ENCODE data around the gene ANKRD13B. TPM values are rescaled to one million over a fixed set of nuclear protein-coding genes. Genes with fewer than 3 reads are reported as not detected.
A peak's percentile ranks its signal among the peaks of the same experiment; 100 is the strongest.

ANKRD13B gene
- total RNA-seq, 1 donor from 2014 or later, result 17.9 TPM

DNA sequence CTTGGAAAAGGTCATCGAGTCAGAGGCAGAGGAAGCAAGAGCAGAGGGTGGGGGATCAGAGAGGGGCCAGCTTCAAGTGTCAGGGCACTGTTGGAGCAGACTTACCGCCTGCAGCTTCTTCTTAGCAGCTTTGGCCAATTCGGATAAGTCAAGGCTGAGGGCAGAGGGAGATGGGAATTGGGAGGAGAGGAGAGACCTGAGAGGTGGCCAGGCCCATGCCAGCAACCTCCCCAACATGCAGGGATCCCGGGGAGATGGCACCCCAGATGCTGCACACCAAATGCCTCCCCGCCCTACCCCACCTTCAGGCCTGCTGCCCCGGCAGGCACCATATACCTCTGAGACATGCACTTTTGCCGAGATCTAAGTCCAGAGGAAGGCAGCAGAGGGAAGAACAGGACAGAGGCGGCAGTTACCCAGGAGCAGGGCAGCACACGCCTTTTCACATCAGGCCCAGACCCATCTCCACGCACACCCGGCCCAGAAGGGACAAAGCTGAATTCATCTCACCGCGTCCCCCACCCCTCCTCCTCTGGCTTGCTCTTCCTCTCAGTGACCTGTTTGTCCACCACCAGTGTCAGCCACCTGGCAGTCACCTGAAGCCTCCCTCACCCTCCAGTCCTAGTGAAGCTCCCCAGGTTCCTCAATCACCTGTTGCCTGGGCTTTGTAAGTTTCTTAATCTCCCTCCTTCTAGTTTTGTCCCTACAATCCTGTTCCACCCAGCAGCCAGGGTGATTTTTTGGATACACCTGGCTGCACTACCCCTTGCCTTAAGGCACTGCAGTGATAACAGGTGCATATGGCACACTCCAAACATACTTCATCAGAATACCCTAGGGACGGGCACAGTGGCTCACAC lies 14.1 kb upstream of the ANKRD13B start:
- FAIRE-seq, result no peak

DNA sequence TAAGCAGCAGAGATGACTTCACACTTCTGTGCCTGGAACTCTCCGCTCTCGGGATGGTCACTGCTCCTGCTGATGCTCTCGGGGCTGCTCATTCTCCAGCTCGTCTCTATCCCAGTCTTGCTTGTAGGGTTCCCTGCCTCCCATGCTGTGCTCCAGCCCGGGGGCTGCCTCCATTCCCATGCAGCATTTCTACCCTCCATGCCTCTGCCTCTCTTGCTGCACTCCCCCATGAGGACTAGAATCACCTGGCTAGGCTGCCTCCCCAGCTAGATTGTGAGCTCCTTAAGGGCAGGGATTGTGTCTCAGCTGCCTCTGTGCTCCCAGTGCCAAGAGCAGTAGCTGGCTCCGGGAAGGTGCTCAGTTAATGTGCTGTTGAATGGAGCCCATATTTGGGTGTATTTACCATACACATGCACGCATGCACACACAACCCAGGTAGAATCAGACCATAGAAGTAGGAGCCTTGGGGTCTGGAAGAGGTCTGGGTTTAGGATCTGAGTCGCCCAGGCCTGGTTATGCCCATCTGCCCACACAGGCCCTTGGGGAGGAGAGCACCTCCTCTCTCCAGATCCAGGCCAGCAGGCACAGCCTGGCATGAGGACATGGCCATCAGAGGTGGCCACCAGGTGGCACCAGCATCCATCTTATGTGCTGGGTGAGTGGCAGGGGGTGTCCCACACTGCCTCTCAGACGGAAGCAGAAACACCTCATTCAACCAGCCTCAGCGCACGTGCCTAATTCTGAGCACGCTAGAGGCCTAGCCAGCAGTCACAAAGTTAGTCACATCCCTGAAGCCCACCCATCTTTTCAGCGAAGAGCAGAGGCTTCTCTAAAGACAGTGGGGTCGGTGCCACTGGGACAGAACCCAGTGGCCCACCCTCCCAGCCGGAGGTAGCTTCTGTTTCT lies 12.8 kb upstream of the ANKRD13B start:
- no peak for TF ChIP-seq EZH2 (IDR thresholded peaks at IDR 0.05; ENCODE audit: insufficient read depth, low read length)
- TF ChIP-seq, protein P1, sequence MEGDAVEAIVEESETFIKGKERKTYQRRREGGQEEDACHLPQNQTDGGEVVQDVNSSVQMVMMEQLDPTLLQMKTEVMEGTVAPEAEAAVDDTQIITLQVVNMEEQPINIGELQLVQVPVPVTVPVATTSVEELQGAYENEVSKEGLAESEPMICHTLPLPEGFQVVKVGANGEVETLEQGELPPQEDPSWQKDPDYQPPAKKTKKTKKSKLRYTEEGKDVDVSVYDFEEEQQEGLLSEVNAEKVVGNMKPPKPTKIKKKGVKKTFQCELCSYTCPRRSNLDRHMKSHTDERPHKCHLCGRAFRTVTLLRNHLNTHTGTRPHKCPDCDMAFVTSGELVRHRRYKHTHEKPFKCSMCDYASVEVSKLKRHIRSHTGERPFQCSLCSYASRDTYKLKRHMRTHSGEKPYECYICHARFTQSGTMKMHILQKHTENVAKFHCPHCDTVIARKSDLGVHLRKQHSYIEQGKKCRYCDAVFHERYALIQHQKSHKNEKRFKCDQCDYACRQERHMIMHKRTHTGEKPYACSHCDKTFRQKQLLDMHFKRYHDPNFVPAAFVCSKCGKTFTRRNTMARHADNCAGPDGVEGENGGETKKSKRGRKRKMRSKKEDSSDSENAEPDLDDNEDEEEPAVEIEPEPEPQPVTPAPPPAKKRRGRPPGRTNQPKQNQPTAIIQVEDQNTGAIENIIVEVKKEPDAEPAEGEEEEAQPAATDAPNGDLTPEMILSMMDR (IDR thresholded peaks at IDR 0.05; ENCODE audit: insufficient read depth, low read depth, low read length), result peak; percentile 85
- H3K9me3 Mint-ChIP-seq (ENCODE audit: unreplicated experiment), result no peaks in the 10 kb centered on the region
- Histone ChIP-seq H3K4me3 (ENCODE audit: insufficient read depth, low read depth, low read length) (no peak overlapping the region), H3K9ac (ENCODE audit: low read length) (no peak overlapping the region), H3K27ac (ENCODE audit: low read depth, low read length) (no peak overlapping the region), H3K79me2 (ENCODE audit: insufficient read depth, low read length) (peaks cover 33% of the 10 kb centered on the region), H2AFZ (ENCODE audit: low read depth, low read length) (no peak overlapping the region), H3K4me2 (ENCODE audit: low read length) (no peak overlapping the region), H3K36me3 (ENCODE audit: insufficient read depth, low read length) (peaks cover 2% of the 10 kb centered on the region), H4K20me1 (ENCODE audit: insufficient read depth, low read length) (peaks cover 53% of the 10 kb centered on the region), H3K4me1 (ENCODE audit: insufficient read depth, low read length) (peaks cover 21% of the 10 kb centered on the region), H3K27me3 (ENCODE audit: insufficient read depth, low read length) (no peaks in the 10 kb centered on the region), H3K9me3 (ENCODE audit: insufficient read depth, low read depth, low read length) (no peaks in the 10 kb centered on the region)
- peak; percentile 52 for DNase-seq (ENCODE audit: low read depth)
- no peak overlapping the region for H3K4me3 Mint-ChIP-seq (ENCODE audit: unreplicated experiment)
- H3K27ac Mint-ChIP-seq (ENCODE audit: unreplicated experiment), result peak overlapping the region; percentile 87
- no peaks in the 10 kb centered on the region for H3K27me3 Mint-ChIP-seq (ENCODE audit: low read depth, unreplicated experiment)
- H3K36me3 Mint-ChIP-seq (ENCODE audit: low read depth, unreplicated experiment), result peaks cover 14% of the 10 kb centered on the region
- peak; percentile 13 for FAIRE-seq
- H3K4me1 Mint-ChIP-seq (ENCODE audit: low read depth, unreplicated experiment), result peaks cover 13% of the 10 kb centered on the region

More for the DNA sequence above, 14.1 kb upstream of the ANKRD13B start:
- no peak overlapping the region for H3K9ac ChIP-seq (ENCODE audit: low read length)
- no peaks in the 10 kb centered on the region for H3K27me3 Mint-ChIP-seq (ENCODE audit: low read depth, unreplicated experiment)
- TF ChIP-seq, protein P1 (IDR thresholded peaks at IDR 0.05; ENCODE audit: insufficient read depth, low read depth, low read length), result no peak
- TF ChIP-seq EZH2 (IDR thresholded peaks at IDR 0.05; ENCODE audit: insufficient read depth, low read length), result no peak
- no peak for DNase-seq (ENCODE audit: low read depth)
- no peak overlapping the region for H3K4me2 ChIP-seq (ENCODE audit: low read length)
- H3K4me3 Mint-ChIP-seq (ENCODE audit: unreplicated experiment), result no peak overlapping the region
- H2AFZ ChIP-seq (ENCODE audit: low read depth, low read length), result no peak overlapping the region
- no peak overlapping the region for H3K4me3 ChIP-seq (ENCODE audit: insufficient read depth, low read depth, low read length)
- no peaks in the 10 kb centered on the region for H3K9me3 Mint-ChIP-seq (ENCODE audit: unreplicated experiment)
- H4K20me1 ChIP-seq (ENCODE audit: insufficient read depth, low read length), result peaks cover 53% of the 10 kb centered on the region
- H3K36me3 ChIP-seq (ENCODE audit: insufficient read depth, low read length), result peaks cover 2% of the 10 kb centered on the region
- peaks cover 8% of the 10 kb centered on the region for H3K4me1 ChIP-seq (ENCODE audit: insufficient read depth, low read length)
- H3K36me3 Mint-ChIP-seq (ENCODE audit: low read depth, unreplicated experiment), result peaks cover 14% of the 10 kb centered on the region
- no peaks in the 10 kb centered on the region for H3K27me3 ChIP-seq (ENCODE audit: insufficient read depth, low read length)
- peaks cover 20% of the 10 kb centered on the region for H3K79me2 ChIP-seq (ENCODE audit: insufficient read depth, low read length)
- no peak overlapping the region for H3K27ac Mint-ChIP-seq (ENCODE audit: unreplicated experiment)
- no peak overlapping the region for H3K27ac ChIP-seq (ENCODE audit: low read depth, low read length)
- peaks cover 4% of the 10 kb centered on the region for H3K4me1 Mint-ChIP-seq (ENCODE audit: low read depth, unreplicated experiment)
- no peaks in the 10 kb centered on the region for H3K9me3 ChIP-seq (ENCODE audit: insufficient read depth, low read depth, low read length)

Data from astrocyte (in vitro differentiated cells and primary cell).